Tibial artery (tissue), 4 donors: ENCODE measurements around the gene RIPOR2.

Experiments used
- DNase-seq, 2 donors: peaks; one replicate each; pipeline ENCODE4 v3.0.0-alpha.2; 2019
- H3K27ac ChIP-seq, 2 donors: fragments of 200-600 bp; sonication (generic) in 1 of 2; 1 replicate in 1 of 2; 2 replicates in 1 of 2; pipeline ENCODE4 v1.5.1; 2018 to 2019; ENCODE audit warnings: mild to moderate bottlenecking in 1 of 2
- H3K27me3 ChIP-seq, 2 donors: fragments of 200-600 bp; sonication (generic) in 1 of 2; one replicate each; pipeline versions ENCODE4 v1.5.1 to v1.6.0; 2016 to 2019
- H3K36me3 ChIP-seq, 3 donors: fragments of 200-600 bp; sonication (generic) in 2 of 3; one replicate each; pipeline ENCODE4 v1.5.1; 2016 to 2019; ENCODE audit warnings: mild to moderate bottlenecking in 2 of 3
- H3K4me1 ChIP-seq, 4 donors: fragments of 200-600 bp; sonication (generic) in 2 of 4; 1 replicate in 3 of 4; 2 replicates in 1 of 4; pipeline ENCODE4 v1.5.1; 2016 to 2019
- H3K4me3 ChIP-seq, 2 donors: fragments of 200-600 bp; sonication (generic) in 1 of 2; 1 replicate in 1 of 2; 2 replicates in 1 of 2; pipeline ENCODE4 v1.5.1; 2018 to 2019; ENCODE audit warnings: mild to moderate bottlenecking in 2 of 2
- H3K9me3 ChIP-seq, 3 donors: fragments of 200-600 bp; sonication (generic) in 1 of 3; one replicate each; pipeline ENCODE4 v1.5.1; 2016 to 2019
- intact Hi-C: fragments of 100-400 bp; cut with DNase I; formaldehyde crosslinking; loops from one replicate; pipeline ENCODE4 v1.15.0; 2023; ENCODE audit warnings: low total_unique reads
- TF ChIP-seq, protein P1 (sequence below), 2 experiments: fragments of 200-600 bp in 1 of 2; fragments of 450-650 bp in 1 of 2; IDR thresholded peaks; one replicate each; pipeline ENCODE4 v1.5.1; 2017 to 2019; ENCODE audit warnings: antibody characterized with exemption in 2 of 2, mild to moderate bottlenecking in 1 of 2, moderate library complexity in 1 of 2

Gene RIPOR2

DNA sequence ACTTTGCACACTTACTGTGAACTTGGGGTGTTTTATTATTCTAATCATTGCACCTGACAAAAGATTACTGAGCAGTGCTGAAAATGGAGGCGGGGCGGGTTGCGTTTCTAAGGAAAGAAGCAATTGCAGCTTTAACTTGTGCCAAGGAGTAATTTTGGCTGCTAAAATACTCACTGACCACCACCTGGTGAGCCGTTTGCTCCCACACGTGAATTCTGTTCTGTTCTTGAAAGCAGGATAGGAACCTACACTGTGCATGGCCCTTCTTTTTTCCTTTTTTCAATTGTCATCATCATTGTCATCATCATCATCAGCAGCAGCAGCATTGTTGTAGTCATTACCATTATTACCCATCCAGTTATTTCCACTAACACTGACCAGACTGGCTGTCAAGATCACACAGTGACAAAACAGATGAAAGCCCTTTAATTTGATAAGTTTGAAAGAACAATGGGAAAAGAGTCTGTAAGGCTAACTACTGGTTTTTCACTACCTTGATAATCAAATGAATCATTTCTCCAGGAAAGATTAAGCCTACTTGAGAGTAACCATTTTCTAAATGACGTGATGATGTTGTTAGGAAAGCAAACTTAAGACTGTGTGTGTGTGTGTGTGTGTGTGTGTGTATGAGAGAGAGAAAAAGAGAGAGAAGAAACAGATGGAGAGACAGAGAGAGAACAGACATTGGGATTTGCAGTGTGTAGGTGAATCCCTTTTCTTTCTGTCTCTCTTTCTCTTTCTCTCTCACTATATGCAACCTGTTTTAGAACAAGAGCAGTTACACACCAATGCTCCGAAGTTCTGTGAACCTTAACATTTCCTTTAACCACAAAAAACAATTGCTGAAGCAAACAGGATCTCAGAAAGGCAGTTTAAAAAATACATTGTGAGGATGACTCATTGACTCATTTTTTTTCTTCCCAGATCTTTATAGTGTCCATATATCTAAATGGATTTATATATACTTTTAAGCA is 3.8 kb downstream of the RIPOR2 start:
- no peak for DNase-seq
- TF ChIP-seq, protein P1, sequence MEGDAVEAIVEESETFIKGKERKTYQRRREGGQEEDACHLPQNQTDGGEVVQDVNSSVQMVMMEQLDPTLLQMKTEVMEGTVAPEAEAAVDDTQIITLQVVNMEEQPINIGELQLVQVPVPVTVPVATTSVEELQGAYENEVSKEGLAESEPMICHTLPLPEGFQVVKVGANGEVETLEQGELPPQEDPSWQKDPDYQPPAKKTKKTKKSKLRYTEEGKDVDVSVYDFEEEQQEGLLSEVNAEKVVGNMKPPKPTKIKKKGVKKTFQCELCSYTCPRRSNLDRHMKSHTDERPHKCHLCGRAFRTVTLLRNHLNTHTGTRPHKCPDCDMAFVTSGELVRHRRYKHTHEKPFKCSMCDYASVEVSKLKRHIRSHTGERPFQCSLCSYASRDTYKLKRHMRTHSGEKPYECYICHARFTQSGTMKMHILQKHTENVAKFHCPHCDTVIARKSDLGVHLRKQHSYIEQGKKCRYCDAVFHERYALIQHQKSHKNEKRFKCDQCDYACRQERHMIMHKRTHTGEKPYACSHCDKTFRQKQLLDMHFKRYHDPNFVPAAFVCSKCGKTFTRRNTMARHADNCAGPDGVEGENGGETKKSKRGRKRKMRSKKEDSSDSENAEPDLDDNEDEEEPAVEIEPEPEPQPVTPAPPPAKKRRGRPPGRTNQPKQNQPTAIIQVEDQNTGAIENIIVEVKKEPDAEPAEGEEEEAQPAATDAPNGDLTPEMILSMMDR (IDR thresholded peaks at IDR 0.05), result no peak
- H3K27ac ChIP-seq, result no peak overlapping the region
- intact Hi-C loops, result no loop called here
- H3K9me3 ChIP-seq, result no peaks in the 10 kb centered on the region
- no peak overlapping the region for H3K4me3 ChIP-seq
- no peaks in the 10 kb centered on the region for H3K27me3 ChIP-seq
- no peaks in the 10 kb centered on the region for H3K36me3 ChIP-seq
- peaks cover 0 to 31% (median 10%) of the 10 kb centered on the region in 4 donors for H3K4me1 ChIP-seq

DNA sequence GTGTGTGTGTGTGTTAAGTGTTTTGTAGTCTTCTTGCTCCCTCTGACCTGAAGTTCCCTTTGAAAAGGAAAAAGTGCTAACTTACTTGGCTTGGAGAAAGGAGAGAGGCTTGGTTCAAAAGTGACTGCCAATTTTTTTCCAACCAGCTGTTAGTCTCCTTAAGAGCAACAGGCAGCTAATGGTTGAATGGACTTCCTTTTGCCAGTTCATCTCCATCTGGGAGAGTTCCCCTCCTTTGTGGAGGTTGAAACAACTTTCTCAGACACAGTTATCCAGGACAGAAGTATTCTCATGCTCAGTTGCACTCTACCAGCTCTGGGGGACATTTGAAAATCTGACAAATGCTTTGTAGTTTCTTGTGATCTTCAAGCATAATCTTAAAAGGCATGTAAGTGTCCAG is 4.5 kb downstream of the RIPOR2 start:
- TF ChIP-seq, protein P1 (IDR thresholded peaks at IDR 0.05), result no peak
- intact Hi-C loops, result no loop called here
- Histone ChIP-seq H3K4me1 (peaks cover 0 to 31% (median 10%) of the 10 kb centered on the region in 4 donors), H3K36me3 (no peaks in the 10 kb centered on the region), H3K27me3 (no peaks in the 10 kb centered on the region), H3K9me3 (no peaks in the 10 kb centered on the region), H3K4me3 (no peak overlapping the region), H3K27ac (no peak overlapping the region)
- DNase-seq, result no peak

DNA sequence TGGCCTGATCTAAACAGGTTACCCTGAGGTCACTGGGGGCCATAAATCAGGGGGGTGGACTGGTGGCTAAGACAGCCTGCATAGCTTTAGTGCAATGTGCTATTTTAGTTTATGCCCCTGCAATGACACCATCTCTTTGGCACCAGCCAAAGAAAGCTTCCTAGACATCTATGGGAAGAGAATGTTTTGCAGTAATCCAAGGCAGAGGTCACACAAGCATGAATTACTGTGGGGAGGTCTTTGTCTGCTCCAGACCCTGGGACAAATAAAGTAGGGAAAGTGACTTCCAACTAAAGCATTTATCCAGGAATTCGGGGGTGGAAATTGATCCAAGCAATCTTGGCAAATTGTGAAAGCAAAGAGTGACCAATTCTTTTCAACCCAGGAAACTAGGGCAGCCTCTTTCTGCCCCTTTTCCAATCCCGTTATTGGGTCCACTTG is 5.3 kb downstream of the RIPOR2 start:
- H3K27me3 ChIP-seq, result no peaks in the 10 kb centered on the region
- H3K4me1 ChIP-seq, result peaks cover 0 to 31% (median 10%) of the 10 kb centered on the region in 4 donors
- no peaks in the 10 kb centered on the region for H3K36me3 ChIP-seq
- intact Hi-C loops, result no loop called here
- H3K4me3 ChIP-seq, result no peak overlapping the region
- no peak overlapping the region for H3K27ac ChIP-seq
- TF ChIP-seq, protein P1 (IDR thresholded peaks at IDR 0.05), result no peak
- DNase-seq, result no peak
- no peaks in the 10 kb centered on the region for H3K9me3 ChIP-seq

DNA sequence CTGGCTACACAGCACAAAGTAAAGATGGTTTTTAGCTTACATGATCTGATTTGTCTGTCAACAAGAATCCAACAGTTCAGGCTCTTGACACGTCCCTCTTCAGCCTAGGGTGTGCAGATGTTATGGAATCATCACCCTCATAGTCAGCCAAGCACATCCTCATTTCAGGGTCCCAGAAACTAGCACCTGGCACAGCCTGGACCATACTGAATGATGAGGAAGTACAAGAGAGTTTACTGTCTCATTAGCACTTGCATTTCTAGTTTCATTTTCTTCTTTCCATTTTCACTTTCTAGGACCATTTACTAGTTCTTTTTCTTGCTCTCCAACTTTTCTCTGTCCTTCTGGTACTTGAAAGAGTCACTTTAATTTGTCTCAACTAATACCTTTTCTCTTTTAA is 6.5 kb downstream of the RIPOR2 start:
- DNase-seq, result no peak
- Histone ChIP-seq H3K27ac (no peak overlapping the region), H3K36me3 (no peaks in the 10 kb centered on the region), H3K4me1 (peaks cover 0 to 31% (median 10%) of the 10 kb centered on the region in 4 donors), H3K27me3 (no peaks in the 10 kb centered on the region), H3K4me3 (no peak overlapping the region), H3K9me3 (no peaks in the 10 kb centered on the region)
- TF ChIP-seq, protein P1 (IDR thresholded peaks at IDR 0.05), result no peak
- intact Hi-C loops, result no loop called here

DNA sequence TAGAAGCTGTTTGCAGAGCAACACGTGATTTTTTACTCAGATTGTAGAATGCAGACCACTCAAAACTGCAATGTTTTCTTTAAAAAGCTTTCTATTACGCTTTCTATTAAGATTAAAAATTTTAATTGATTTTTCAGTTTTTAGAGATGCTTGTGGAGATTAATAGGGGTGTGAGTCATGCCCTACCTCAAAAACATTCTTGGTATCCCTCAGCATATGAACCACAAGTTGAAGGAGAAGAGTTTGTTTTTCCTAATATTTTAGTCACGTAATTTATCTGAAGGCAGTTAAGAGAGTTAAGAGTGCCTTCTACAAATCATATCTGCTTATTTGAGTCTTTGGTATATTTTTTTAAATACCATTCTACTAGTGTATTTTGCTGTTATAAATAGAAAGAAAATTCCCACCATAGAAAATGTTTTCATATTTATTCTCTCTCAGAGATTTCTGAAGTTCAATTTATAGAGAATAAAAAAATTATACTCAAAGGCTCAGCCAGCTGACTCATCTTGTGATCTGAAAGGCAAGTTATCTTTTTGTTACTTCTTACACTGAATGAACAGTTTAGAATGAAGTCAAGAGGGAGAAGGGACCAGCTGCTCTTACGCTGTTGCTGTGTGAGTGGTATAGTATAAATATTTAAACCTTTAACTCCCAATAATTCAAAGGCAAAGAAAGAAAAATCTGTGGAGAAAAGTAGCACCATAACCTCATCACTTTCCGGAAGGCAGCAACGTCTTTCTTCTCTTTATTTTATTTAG is 7.6 kb downstream of the RIPOR2 start:
- H3K9me3 ChIP-seq, result no peaks in the 10 kb centered on the region
- H3K4me1 ChIP-seq, result peaks cover 0 to 31% (median 10%) of the 10 kb centered on the region in 4 donors
- peaks cover 0 to 4% of the 10 kb centered on the region in 2 donors for H3K27me3 ChIP-seq
- H3K4me3 ChIP-seq, result no peak overlapping the region
- H3K27ac ChIP-seq, result no peak overlapping the region
- DNase-seq, result no peak
- TF ChIP-seq, protein P1 (IDR thresholded peaks at IDR 0.05), result no peak
- no peaks in the 10 kb centered on the region for H3K36me3 ChIP-seq
- intact Hi-C loops, result no loop called here
